ENCODE results near the gene KIAA1614. TPM values are rescaled to one million over a fixed set of nuclear protein-coding genes. Genes with fewer than 3 reads are reported as not detected.

Gene KIAA1614
- total RNA-seq, 2 experiments from 2014 or later: 0.06 to 0.80 TPM

GRCh38 chr1:180911640-180912191 is 981 bp upstream of the KIAA1614 start:
- CTCF ChIA-PET (ENCODE audit: unreplicated experiment): interaction anchor here (0.6 kb wide), 1 partner anchor 1004 kb away, joined by 3 read pairs; no protein-coding TSS in a partner anchor
- H3K4me2 ChIP-seq (ENCODE audit: low read length): no peak overlapping the region
- no peak for DNase-seq (ENCODE audit: low spot score)

GRCh38 chr1:180912211-180912800 is 391 bp upstream of the KIAA1614 start:
- no peaks in the 10 kb centered on the region for H3K9me3 ChIP-seq (ENCODE audit: low read length)
- ChIA-PET POLR2A (interaction anchor here (0.5 kb wide), 1 partner anchor 304 kb away, joined by 3 read pairs; no protein-coding TSS in a partner anchor), CTCF (ENCODE audit: unreplicated experiment) (interaction anchor here (0.6 kb wide), 1 partner anchor 1003 kb away, joined by 3 read pairs; no protein-coding TSS in a partner anchor)
- no peak overlapping the region for H2AFZ ChIP-seq (ENCODE audit: low read length)
- H4K20me1 ChIP-seq (ENCODE audit: insufficient read depth, low read length): no peaks in the 10 kb centered on the region
- DNase-seq (ENCODE audit: low spot score): no peak
- no peak overlapping the region for H3K4me3 ChIP-seq (ENCODE audit: low read depth, low read length, poor library complexity, severe bottlenecking)
- BruUV-seq (replicated peaks): no TSS peak
- TF ChIP-seq EZH2phosphoT487 (IDR thresholded peaks at IDR 0.05; ENCODE audit: borderline replicate concordance, low read depth, low read length) (no peak), CTCF (conservative IDR thresholded peaks at IDR 0.05; ENCODE audit: low read length) (no peak)
- no peaks in the 10 kb centered on the region for H3K4me1 ChIP-seq (ENCODE audit: insufficient read depth, low read length, poor library complexity, severe bottlenecking)
- intact Hi-C loops (cut with micrococcal nuclease; ENCODE audit: unreplicated experiment): no loop called here
- no peak overlapping the region for H3K27ac ChIP-seq (ENCODE audit: low read depth, low read length, poor library complexity, severe bottlenecking)
- H3K9me2 ChIP-seq (ENCODE audit: insufficient read depth, low read length): no peaks in the 10 kb centered on the region
- no peaks in the 10 kb centered on the region for H3K36me3 ChIP-seq (ENCODE audit: insufficient read depth, low read length)
- H3K79me2 ChIP-seq (ENCODE audit: insufficient read depth, low read depth, low read length): no peaks in the 10 kb centered on the region
- H3K4me2 ChIP-seq (ENCODE audit: low read length): no peak overlapping the region

More at GRCh38 chr1:180911640-180912191, 981 bp upstream of the KIAA1614 start:
- Histone ChIP-seq H3K79me2 (ENCODE audit: insufficient read depth, low read depth, low read length) (no peaks in the 10 kb centered on the region), H3K27ac (ENCODE audit: low read depth, low read length, poor library complexity, severe bottlenecking) (no peak overlapping the region), H3K9me2 (ENCODE audit: insufficient read depth, low read length) (no peaks in the 10 kb centered on the region), H4K20me1 (ENCODE audit: insufficient read depth, low read length) (no peaks in the 10 kb centered on the region), H3K36me3 (ENCODE audit: insufficient read depth, low read length) (no peaks in the 10 kb centered on the region), H3K4me1 (ENCODE audit: insufficient read depth, low read length, poor library complexity, severe bottlenecking) (no peaks in the 10 kb centered on the region), H3K9me3 (ENCODE audit: low read length) (no peaks in the 10 kb centered on the region), H3K4me3 (ENCODE audit: low read depth, low read length, poor library complexity, severe bottlenecking) (no peak overlapping the region), H2AFZ (ENCODE audit: low read length) (no peak overlapping the region)
- intact Hi-C loops (cut with micrococcal nuclease; ENCODE audit: unreplicated experiment): no loop called here
- TF ChIP-seq CTCF (conservative IDR thresholded peaks at IDR 0.05; ENCODE audit: low read length) (no peak), EZH2phosphoT487 (IDR thresholded peaks at IDR 0.05; ENCODE audit: borderline replicate concordance, low read depth, low read length) (no peak)
- no TSS peak for BruUV-seq (replicated peaks)
- POLR2A ChIA-PET: interaction anchor here (0.5 to 0.6 kb wide), 3 partner anchors 114 to 303 kb away, joined by 3 to 4 read pairs (median 3); no protein-coding TSS in a partner anchor

- no peaks in the 10 kb centered on the region for H3K9me3 ChIP-seq (ENCODE audit: low read length)
Observed at GRCh38 chr1:180915426-180915965, 2.8 kb downstream of the KIAA1614 start.

More at GRCh38 chr1:180915426-180915965, 2.8 kb downstream of the KIAA1614 start:
- H3K27ac ChIP-seq (ENCODE audit: low read depth, low read length, poor library complexity, severe bottlenecking): no peak overlapping the region
- DNase-seq (ENCODE audit: low spot score): no peak
- POLR2A ChIA-PET: interaction anchor here (0.6 kb wide), 1 partner anchor 628 kb away, joined by 4 read pairs; no protein-coding TSS in a partner anchor
- TF ChIP-seq CTCF (conservative IDR thresholded peaks at IDR 0.05; ENCODE audit: low read length): no peak
- no peak for TF ChIP-seq EZH2phosphoT487 (IDR thresholded peaks at IDR 0.05; ENCODE audit: borderline replicate concordance, low read depth, low read length)
- no peaks in the 10 kb centered on the region for H3K4me1 ChIP-seq (ENCODE audit: insufficient read depth, low read length, poor library complexity, severe bottlenecking)
- H4K20me1 ChIP-seq (ENCODE audit: insufficient read depth, low read length): no peaks in the 10 kb centered on the region
- H3K36me3 ChIP-seq (ENCODE audit: insufficient read depth, low read length): no peaks in the 10 kb centered on the region
- H3K4me2 ChIP-seq (ENCODE audit: low read length): no peak overlapping the region
- H2AFZ ChIP-seq (ENCODE audit: low read length): no peak overlapping the region
- H3K79me2 ChIP-seq (ENCODE audit: insufficient read depth, low read depth, low read length): no peaks in the 10 kb centered on the region
- H3K9me2 ChIP-seq (ENCODE audit: insufficient read depth, low read length): no peaks in the 10 kb centered on the region
- CTCF ChIA-PET (ENCODE audit: unreplicated experiment): no interaction called here
- no peak overlapping the region for H3K4me3 ChIP-seq (ENCODE audit: low read depth, low read length, poor library complexity, severe bottlenecking)
- intact Hi-C loops (cut with micrococcal nuclease; ENCODE audit: unreplicated experiment): no loop called here
- no TSS peak for BruUV-seq (replicated peaks)
